Middle frontal gyrus (tissue), 1 donor: ENCODE measurements around the gene CRELD2.

Experiments
- DNase-seq: peaks from one replicate; pipeline ENCODE4 v3.0.0-alpha.2; 2015; ENCODE audit warnings: low spot score; ENCODE audit errors: extremely low spot score

Gene CRELD2

DNA sequence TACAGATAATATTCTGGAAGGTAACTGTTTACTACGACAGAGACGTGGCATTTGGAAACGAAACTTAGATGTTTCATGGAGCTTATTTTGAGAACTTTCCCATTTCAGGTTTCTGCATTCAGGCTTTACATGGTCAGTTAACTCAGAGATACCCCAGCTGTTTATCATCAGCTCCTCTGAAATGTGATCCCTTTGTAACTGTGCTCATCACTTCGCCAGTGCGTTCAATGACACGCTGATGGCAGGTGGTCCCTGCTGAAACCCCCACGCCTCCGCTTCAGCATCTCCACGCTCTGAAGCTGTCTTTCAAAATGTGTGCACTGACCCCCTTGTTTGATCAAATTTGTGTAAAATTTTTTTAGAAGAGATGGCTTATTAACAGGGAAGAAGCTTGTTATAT is 30.7 kb upstream of the CRELD2 start:
- DNase-seq = no peak

GRCh38 chr22:49889071-49889470 is 29.4 kb upstream of the CRELD2 start:
- DNase-seq = no peak

- DNase-seq = peak; percentile 15
Measured at GRCh38 chr22:49892226-49892899, 26.1 kb upstream of the CRELD2 start.

DNA sequence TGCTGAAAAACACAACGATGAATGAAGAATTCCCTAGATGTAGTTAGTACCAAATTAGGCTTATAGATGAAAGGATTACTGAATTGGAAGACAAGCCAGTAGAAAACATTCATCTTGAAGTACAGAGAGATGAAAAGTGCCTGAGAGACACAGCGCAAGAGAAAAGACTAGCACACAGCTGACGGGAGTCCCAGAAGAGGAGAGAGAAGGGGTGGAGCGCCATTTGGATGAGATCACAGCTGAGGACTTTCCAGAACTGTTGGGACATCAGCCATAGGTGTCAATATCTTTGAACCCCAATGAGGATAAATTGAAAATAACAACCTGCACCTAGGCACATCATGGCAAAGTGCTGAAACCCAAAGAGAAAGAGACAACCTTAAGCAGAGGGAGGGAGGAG is 25.4 kb upstream of the CRELD2 start:
- DNase-seq = no peak

DNA sequence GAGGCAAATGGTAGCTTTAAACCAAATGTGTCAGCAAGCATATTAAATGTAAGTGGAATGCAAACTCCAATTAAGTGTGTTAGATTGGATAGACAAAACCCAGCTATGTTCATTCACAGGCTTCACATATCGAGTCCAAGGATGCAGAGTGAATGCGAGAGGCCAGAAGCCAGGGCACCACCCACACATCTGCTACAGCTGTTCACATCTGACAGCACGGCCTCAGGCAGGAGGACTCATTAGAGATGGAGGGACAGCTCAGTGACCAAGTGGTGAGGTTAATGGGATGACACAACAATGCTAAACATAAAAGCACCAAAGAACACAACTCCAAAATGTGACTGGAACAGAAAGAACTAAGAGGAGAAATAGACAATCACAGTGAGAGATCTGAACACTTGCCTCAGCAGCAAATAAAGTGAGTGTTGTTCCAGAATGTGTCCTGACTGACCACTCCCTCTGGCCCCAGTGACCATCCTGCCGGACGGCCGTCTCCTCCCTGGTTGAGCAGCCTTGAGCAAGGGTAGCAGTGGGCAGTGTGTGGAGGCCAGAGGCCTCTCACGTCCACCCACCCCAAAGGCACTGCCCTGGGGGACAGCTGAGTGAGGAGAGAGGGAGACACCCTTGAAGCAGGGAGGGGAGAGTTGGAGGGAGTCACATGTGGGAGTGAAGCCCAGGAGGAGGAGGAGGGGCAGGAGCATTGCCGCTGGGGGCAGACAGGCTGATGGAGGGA is 23.9 kb upstream of the CRELD2 start:
- no peak for DNase-seq

DNA sequence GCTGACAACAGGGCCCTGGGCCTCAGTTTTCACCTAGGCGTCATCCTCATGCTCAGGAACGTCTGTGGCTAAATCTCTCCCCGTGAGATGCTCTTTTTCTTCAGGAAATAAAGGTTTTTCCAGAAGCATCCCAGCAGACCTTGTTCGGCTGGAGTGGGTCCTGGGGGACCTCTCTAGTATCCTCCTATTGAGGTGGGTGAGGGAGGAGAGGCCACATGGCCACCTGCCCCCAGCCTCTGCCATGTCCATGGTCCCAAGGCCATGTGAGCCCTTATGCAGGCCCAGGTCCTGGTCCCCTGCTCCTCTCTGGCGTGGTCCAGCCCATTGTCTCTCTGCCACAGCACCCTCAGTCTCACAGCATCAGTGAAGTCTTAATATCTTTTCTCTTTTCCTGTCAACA is 22.2 kb upstream of the CRELD2 start:
- DNase-seq = no peak

- DNase-seq = no peak
Measured at GRCh38 chr22:49897015-49897684, 21.3 kb upstream of the CRELD2 start.

DNA sequence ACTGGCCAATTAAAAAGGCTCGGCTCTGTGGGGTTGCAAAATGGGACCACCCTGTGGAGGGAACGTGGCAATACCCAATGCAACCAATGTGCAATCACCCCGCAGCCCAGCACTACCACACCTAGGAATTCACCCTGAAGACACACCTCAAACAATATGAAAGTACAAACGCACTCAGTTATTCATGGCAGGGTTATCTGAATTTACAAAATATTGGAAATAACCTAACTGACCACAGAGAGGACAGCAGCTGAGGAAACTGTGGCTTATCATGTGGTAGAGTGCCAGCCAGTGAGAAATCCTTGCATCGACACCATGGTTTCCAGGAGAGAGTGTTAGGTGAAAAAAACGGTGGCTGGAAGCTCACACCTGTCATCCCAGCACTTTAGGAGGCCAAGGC is 18.9 kb upstream of the CRELD2 start:
- DNase-seq = no peak

- no peak for DNase-seq
Measured at GRCh38 chr22:49900441-49901230, 17.8 kb upstream of the CRELD2 start.

DNA sequence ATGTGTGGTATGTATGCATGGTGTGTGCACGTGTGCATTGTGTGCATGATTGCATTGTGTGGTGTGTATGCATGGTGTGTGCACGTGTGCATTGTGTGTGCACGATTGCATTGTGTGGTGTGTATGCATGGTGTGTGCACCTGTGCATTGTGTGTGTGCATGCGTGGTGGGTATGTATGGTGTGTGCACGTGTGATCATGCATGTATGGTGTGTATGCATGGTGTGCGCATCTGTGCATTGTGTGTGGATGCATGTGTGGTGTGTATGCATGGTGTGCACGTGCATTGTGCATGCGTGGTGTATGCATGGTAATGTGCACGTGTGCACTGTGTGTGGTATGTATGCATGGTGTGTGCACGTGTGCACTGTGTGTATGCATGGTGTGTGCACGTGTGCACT is 17.0 kb upstream of the CRELD2 start:
- no peak for DNase-seq

GRCh38 chr22:49903322-49904039 is 15.0 kb upstream of the CRELD2 start:
- no peak for DNase-seq

- DNase-seq = no peak
Measured at GRCh38 chr22:49904040-49904369, 14.4 kb upstream of the CRELD2 start.

- DNase-seq = no peak
Measured at GRCh38 chr22:49905465-49905864, 13.0 kb upstream of the CRELD2 start.

DNA sequence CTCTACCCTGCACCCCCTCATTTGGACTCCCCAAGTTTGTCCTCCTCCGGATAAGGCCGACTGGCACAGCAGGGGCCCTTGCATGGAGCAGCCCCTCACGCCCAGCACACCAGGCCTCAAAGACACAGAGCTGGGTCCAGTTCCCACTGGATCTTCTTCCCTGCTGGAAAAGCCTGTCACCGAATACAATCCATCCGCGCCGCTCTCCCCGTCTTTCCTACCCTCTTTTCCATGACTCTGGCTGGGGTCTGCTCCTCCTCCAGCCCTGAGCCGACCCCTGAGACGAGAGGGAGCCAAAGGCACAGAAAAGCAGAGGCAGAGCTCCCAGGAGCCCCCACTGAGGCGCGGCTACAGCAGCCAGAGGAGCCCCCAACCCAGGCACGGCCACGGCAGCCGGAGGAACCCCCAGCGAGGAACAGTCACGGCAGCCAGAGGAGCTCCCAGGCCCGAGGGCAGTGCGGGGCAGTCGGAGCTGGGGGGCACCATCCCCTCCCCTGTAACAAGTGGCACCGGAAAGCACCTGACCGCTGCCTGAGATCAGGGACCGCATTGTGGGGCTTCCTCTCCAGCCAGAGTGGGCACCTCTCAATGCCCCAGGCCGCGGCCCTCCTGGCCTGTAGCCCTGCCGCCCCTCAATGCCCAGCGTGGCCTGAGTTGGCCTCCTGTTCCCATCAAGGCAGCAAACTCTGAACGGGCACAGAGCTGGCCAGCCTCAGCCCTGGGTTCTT is 12.2 kb upstream of the CRELD2 start:
- no peak for DNase-seq

DNA sequence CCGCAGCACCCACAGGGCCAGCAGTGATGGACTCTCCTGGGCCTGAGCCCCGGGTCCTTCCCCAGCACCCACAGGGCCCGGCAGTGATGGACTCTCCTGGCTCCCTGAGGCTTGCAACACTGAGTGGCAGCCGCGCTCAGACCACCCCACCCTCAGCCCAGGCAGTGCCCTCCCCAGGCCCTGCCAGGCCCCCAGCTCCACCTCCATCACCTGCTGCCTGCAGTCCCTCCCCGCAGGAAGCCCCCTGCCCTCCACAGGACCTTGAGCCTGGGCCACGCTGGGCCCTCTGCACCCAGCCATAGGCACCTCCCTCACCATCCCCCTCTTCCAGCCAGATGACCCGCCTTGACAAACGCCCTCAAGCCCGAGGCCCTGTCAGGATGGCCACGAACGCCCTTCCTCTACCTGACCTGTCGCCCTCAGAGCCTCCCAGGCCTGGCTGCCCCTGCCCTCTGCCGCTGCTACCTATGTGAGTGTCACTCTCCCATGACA is 11.6 kb upstream of the CRELD2 start:
- no peak for DNase-seq

DNA sequence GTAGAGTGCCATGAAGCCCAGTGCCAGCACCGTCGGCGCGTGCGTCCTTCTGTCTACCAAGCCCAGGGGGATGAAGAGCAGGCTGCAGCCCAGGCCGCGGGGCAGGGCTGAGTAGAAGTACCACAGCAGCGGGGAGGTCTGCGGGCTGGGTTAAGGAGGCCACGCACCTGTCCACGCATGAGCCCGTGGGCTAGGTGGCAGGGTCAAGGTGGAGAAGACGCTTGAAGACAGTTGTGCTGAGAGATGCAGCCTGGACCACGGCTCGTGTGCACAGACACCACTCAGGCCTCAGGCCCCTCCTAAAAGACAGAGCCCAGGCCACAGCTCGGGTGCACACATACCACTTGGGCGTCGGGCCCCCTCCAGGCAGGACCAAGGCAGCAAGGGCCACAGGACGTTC is 10.6 kb upstream of the CRELD2 start:
- DNase-seq = no peak

- no peak for DNase-seq
Measured at GRCh38 chr22:49909476-49910205, 8.8 kb upstream of the CRELD2 start.

DNA sequence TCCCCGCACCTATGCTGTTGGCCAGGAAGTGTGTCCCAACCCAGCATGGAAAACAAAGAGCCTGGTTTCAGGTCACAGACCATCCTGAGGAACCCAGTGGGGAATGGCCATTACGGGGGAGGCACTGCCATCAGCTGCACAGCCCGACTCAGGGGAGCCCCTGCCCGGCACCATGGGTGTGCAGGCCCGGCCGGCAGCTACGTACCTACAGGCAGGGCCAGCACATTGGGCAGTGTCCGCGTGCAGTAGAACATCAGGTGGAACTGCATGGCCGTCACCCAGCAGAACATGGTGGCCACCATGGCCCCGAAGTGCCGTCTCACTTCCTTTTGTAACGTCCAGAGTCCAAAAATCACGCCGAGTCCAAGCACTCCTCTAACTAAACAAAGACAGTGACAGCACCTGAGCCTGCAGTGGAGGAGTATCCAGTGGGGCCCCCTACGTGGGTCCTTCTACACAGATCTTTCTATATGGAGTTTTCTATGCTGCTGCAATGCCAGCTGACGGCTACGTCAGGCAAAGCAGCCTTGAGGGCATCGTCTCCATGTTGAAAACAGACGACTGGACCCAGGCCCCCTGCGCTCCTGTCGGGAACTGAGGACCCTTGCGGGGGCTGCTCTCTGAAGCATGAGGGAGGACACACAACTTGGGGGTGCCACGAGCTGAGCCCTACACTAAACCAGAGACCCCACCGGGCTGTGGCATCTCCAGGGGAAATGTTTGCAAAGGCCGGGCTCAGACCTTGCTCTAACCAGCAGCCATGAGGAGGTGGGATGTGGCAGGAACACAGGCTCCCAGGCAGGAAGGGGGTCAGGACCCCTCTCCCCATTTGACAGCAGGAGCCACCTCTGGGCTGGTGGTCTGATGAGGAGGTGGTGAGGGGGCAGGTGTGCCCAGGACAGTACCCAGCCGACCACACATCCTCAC is 7.9 kb upstream of the CRELD2 start:
- DNase-seq = no peak
